MCF 10A (cell line): ENCODE data around the gene DNAJB5. TPM values are rescaled to one million over a fixed set of nuclear protein-coding genes. Genes with fewer than 3 reads are reported as not detected.

ENCODE experiments used
- BruUV-seq: library from RNA; stranded (reverse); fragments of 400-500 nt; replicated peaks from 2 replicates; lab custom pipeline; 2021; lab: Mats Ljungman, UMichigan
- CTCF ChIA-PET: fragments of 300-600 bp; sonication (Branson Sonifier 250); formaldehyde crosslinking; extraction: SDS; loops from one replicate; lab custom pipeline; 2021; ENCODE audit warnings: antibody characterized with exemption, inconsistent platforms; lab: Yijun Ruan, JAX
- POLR2A ChIA-PET: fragments of 300-600, 350-650 bp; sonication (Branson Sonifier 250); formaldehyde crosslinking; extraction: SDS; loops from one replicate; lab custom pipeline; 2020; ENCODE audit warnings: antibody characterized with exemption, inconsistent platforms; lab: Yijun Ruan, JAX
- DNase-seq: peaks from one replicate; pipeline ENCODE4 v3.0.0-alpha.2; 2018; ENCODE audit not compliant: unreplicated experiment
- H3K27ac Mint-ChIP-seq: one replicate; pipeline ENCODE4 v1.8.0; 2022; ENCODE audit warnings: mild to moderate bottlenecking, low read depth, mixed read lengths; ENCODE audit not compliant: unreplicated experiment
- H3K27me3 Mint-ChIP-seq: one replicate; pipeline ENCODE4 v1.8.0; 2022; ENCODE audit warnings: mixed read lengths; ENCODE audit not compliant: insufficient read depth, unreplicated experiment
- H3K36me3 Mint-ChIP-seq: one replicate; pipeline ENCODE4 v1.8.0; 2022; ENCODE audit warnings: mild to moderate bottlenecking, moderate library complexity, mixed read lengths; ENCODE audit not compliant: insufficient read depth, unreplicated experiment
- H3K4me1 Mint-ChIP-seq: one replicate; pipeline ENCODE4 v1.8.0; 2022; ENCODE audit warnings: mixed read lengths; ENCODE audit not compliant: insufficient read depth, unreplicated experiment
- H3K4me3 Mint-ChIP-seq: one replicate; pipeline ENCODE4 v1.8.0; 2022; ENCODE audit warnings: mild to moderate bottlenecking, moderate library complexity, mixed read lengths; ENCODE audit not compliant: unreplicated experiment
- H3K9me3 Mint-ChIP-seq: one replicate; pipeline ENCODE4 v1.8.0; 2022; ENCODE audit warnings: mixed read lengths; ENCODE audit not compliant: unreplicated experiment
- intact Hi-C: fragments of 100-400 bp; cut with micrococcal nuclease; formaldehyde crosslinking; loops from 2 replicates; pipeline ENCODE4 v1.14.1; 2022
- total RNA-seq: library from RNA; stranded (reverse); gene quantifications from 2 replicates; pipeline ENCODE4 v1.2.3, GENCODE V29; 2022
- TF ChIP-seq, protein P1 (sequence below): fragments of 200-600 bp; IDR thresholded peaks from one replicate; pipeline ENCODE4 v1.8.0; 2022; ENCODE audit warnings: antibody characterized with exemption, mild to moderate bottlenecking; ENCODE audit not compliant: unreplicated experiment

The DNAJB5 gene
- total RNA-seq, 1 experiment from 2014 or later, result 2.2 TPM

DNA sequence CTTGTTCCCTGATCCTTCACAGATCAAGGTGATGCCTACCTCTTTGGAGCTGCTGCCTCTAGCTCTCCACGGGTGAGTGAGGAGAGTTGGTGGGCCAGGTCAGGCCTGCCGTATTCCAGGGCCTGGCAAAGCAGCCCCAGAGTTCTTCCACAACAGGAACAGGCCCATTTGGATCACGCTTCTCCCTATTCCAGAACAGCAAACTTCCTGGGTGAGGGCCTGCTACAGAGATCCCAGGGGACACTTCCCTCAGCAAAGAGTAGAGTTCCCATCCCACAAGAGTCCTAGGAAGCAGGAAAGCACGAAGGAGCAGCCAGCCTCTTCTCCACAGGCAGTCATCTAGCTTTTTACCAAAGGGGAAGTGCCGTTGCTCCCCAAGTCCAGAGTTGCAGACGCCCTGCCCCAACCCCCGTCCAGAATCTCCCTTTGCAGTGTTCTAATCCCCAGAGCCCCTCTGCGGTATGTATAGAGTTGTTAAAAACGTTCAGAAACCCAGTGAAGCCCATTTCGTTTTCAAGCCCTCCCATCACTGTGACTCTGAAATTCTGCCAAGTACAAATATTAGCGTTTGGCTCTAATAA lies 9.3 kb upstream of the DNAJB5 start:
- no peaks in the 10 kb centered on the region for H3K9me3 Mint-ChIP-seq
- H3K4me1 Mint-ChIP-seq, result no peaks in the 10 kb centered on the region
- ChIA-PET CTCF (interaction anchor here (3.4 kb wide), 1 partner anchor 81 kb away, joined by 16 read pairs; no protein-coding TSS in a partner anchor), POLR2A (no interaction called here)
- no peak overlapping the region for H3K27ac Mint-ChIP-seq
- no peak for DNase-seq
- BruUV-seq, result no TSS peak
- H3K36me3 Mint-ChIP-seq, result no peaks in the 10 kb centered on the region
- TF ChIP-seq, protein P1, sequence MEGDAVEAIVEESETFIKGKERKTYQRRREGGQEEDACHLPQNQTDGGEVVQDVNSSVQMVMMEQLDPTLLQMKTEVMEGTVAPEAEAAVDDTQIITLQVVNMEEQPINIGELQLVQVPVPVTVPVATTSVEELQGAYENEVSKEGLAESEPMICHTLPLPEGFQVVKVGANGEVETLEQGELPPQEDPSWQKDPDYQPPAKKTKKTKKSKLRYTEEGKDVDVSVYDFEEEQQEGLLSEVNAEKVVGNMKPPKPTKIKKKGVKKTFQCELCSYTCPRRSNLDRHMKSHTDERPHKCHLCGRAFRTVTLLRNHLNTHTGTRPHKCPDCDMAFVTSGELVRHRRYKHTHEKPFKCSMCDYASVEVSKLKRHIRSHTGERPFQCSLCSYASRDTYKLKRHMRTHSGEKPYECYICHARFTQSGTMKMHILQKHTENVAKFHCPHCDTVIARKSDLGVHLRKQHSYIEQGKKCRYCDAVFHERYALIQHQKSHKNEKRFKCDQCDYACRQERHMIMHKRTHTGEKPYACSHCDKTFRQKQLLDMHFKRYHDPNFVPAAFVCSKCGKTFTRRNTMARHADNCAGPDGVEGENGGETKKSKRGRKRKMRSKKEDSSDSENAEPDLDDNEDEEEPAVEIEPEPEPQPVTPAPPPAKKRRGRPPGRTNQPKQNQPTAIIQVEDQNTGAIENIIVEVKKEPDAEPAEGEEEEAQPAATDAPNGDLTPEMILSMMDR, result no peak
- intact Hi-C loops, result no loop called here
- no peak overlapping the region for H3K4me3 Mint-ChIP-seq
- peaks cover 26% of the 10 kb centered on the region for H3K27me3 Mint-ChIP-seq

- TF ChIP-seq, protein P1, result no peak
- intact Hi-C loops, result no loop called here
- ChIA-PET CTCF (interaction anchor here (0.5 to 1.0 kb wide), 2 partner anchors 43 to 83 kb away, joined by 3 to 6 read pairs; no protein-coding TSS in a partner anchor), POLR2A (interaction anchor here (0.8 kb wide), 1 partner anchor 18 kb away, joined by 3 read pairs; no protein-coding TSS in a partner anchor)
- no peaks in the 10 kb centered on the region for H3K36me3 Mint-ChIP-seq
- no peak overlapping the region for H3K27ac Mint-ChIP-seq
- no peak for DNase-seq
- H3K9me3 Mint-ChIP-seq, result no peaks in the 10 kb centered on the region
- H3K4me3 Mint-ChIP-seq, result no peak overlapping the region
- H3K27me3 Mint-ChIP-seq, result peaks cover 7% of the 10 kb centered on the region
- H3K4me1 Mint-ChIP-seq, result no peaks in the 10 kb centered on the region
- BruUV-seq, result no TSS peak
These were observed 7.2 kb upstream of the DNAJB5 start for GRCh38 chr9:34982361-34982760.

DNA sequence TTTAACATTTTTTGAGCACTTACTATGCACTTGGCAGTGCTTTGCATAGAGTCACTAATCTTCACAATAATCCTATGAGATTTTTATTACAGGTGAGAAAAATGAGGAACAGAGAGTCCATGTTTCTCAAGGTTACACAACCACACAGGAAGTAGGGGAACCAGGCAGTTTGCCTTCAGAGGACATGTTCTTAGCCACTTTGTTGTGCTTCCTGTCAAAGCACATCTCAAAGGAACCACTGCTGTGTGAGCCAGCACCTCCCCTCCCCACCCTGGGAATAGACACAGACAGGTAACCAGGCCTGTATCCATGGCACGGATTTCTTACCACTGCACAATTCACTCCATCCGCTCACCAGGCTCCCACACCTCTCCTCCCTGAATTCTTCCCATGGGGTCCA lies 6.3 kb upstream of the DNAJB5 start:
- Mint-ChIP-seq H3K27me3 (no peaks in the 10 kb centered on the region), H3K9me3 (no peaks in the 10 kb centered on the region), H3K4me3 (no peak overlapping the region), H3K27ac (no peak overlapping the region), H3K4me1 (no peaks in the 10 kb centered on the region), H3K36me3 (no peaks in the 10 kb centered on the region)
- DNase-seq, result no peak
- intact Hi-C loops, result no loop called here
- TF ChIP-seq, protein P1, result no peak
- CTCF ChIA-PET, result interaction anchor here (1.1 kb wide), 1 partner anchor 68 kb away, joined by 4 read pairs; no protein-coding TSS in a partner anchor
- no TSS peak for BruUV-seq
- POLR2A ChIA-PET, result no interaction called here

GRCh38 chr9:34984049-34984448 lies 5.5 kb upstream of the DNAJB5 start:
- BruUV-seq, result no TSS peak
- DNase-seq, result peak; percentile 53
- no peak overlapping the region for H3K4me3 Mint-ChIP-seq
- TF ChIP-seq, protein P1, result no peak
- ChIA-PET CTCF (interaction anchor here (0.6 to 2.3 kb wide), 15 partner anchors 10 to 468 kb away, joined by 3 to 49 read pairs (median 4); no protein-coding TSS in a partner anchor), POLR2A (interaction anchor here (1.2 kb wide), 1 partner anchor 11 kb away, joined by 5 read pairs; no protein-coding TSS in a partner anchor)
- H3K27ac Mint-ChIP-seq, result no peak overlapping the region
- no peaks in the 10 kb centered on the region for H3K9me3 Mint-ChIP-seq
- no peaks in the 10 kb centered on the region for H3K27me3 Mint-ChIP-seq
- H3K36me3 Mint-ChIP-seq, result no peaks in the 10 kb centered on the region
- peaks cover 7% of the 10 kb centered on the region for H3K4me1 Mint-ChIP-seq
- intact Hi-C loops, result loop anchor here (2.0 kb wide), 1 partner anchor 223 kb away; no protein-coding TSS in a partner anchor
